HK-2 (cell line): ENCODE measurements around the gene PRND.
"Not testable (repeated sequence)": the region's sequence is repeated elsewhere in the genome, so short reads cannot be mapped to it uniquely, and the experiment has no call there.

Source experiments
- DNase-seq: peaks from one replicate; pipeline ENCODE4 v3.0.0-alpha.2; 2018; ENCODE audit not compliant: unreplicated experiment

Gene PRND, protein sequence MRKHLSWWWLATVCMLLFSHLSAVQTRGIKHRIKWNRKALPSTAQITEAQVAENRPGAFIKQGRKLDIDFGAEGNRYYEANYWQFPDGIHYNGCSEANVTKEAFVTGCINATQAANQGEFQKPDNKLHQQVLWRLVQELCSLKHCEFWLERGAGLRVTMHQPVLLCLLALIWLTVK

GRCh38 chr20:4721719-4722118, at the start of gene PRND:
Gene PRND, plus strand, starts transcription at chr20:4721909. Its CDS starts 2,643 bp downstream, at chr20:4724552.
- DNase-seq, result no peak

GRCh38 chr20:4672948-4673347, 48.8 kb upstream of the PRND start:
- DNase-seq, result no peak

- no peak for DNase-seq
Measured at GRCh38 chr20:4673371-4674001, 48.2 kb upstream of the PRND start.

DNA sequence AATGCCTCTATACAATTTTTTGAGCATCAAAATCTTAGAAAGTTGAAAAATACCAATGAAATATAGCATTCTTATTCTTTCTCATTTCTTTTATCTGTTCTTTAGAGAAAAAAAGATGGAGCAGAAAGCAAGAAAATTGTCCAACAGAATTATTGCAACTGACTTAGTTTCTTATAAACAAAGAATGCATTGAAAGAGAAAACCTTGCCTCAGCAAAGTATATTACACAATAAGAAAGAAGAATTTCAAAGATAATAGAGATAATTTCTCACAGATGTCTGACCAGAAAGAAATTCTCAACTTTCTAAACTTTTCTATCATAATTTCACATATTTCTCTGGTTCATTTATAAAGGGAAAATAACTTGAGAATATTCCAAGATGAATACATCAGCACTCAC, 47.0 kb upstream of the PRND start:
- no peak for DNase-seq

- no peak for DNase-seq
Measured at GRCh38 chr20:4677846-4678245, 43.9 kb upstream of the PRND start.

DNA sequence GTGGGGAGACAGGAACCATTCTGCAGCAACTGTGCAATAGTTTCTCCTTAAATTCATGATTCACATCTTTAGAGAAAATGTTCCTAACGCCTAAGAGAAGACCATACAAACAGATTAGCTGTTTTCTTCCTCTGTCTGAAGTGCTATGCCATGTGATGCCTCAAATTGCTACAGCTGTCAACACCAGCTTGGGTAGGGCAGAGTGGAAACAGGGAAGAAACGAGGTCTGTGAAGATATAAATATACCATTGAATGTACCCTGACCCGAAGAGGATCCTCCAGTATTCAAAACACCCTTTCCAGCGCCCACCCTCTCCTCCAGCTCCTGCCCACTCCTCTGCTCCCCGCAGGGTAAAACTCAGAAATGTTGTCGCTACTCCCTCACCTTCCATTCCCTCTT, 40.3 kb upstream of the PRND start:
- DNase-seq, result no peak

GRCh38 chr20:4681991-4682401, 39.7 kb upstream of the PRND start:
- DNase-seq, result no peak

GRCh38 chr20:4682682-4683081, 39.0 kb upstream of the PRND start:
- no peak for DNase-seq

GRCh38 chr20:4683261-4683660, 38.4 kb upstream of the PRND start:
- no peak for DNase-seq

DNA sequence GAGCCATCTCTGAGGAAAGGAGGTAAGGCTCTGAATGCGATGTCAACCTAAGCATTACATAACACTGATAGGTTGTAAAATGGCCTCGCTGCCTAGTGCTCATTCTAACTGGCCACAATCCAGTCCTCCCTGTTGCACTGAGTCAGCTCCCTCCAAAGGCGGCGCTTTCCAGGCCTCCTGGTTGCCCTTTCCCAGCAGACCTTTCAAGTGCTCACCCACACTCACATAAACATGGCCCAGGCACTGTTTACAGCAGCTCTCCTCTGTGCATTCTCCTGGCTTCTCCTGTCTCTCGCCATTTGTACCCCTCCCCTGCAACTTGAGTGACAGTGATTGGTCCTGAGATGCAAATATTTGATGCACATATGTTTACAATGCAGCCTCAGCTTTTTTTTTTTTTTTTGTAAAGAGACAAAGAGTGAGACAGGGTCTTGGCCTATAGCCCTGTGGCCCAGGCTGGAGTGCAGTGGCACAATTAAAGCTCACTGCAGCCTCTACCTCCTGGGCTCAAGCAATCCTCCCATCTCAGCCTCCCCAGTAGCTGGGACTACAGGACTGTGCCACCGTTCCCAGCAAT, 36.8 kb upstream of the PRND start:
- no peak for DNase-seq

DNA sequence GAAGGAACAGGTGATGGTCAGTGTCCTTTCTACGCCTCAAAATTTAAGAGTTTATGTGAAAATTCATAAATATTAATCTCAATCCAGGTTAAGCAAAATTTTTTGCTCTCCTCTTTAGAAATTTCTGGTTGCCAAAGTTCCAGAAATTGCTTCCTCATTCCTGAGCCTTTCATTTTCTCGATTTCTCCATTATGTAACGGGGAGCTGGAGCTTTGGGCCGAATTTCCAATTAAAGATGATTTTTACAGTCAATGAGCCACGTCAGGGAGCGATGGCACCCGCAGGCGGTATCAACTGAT, 35.8 kb upstream of the PRND start:
- no peak for DNase-seq

DNA sequence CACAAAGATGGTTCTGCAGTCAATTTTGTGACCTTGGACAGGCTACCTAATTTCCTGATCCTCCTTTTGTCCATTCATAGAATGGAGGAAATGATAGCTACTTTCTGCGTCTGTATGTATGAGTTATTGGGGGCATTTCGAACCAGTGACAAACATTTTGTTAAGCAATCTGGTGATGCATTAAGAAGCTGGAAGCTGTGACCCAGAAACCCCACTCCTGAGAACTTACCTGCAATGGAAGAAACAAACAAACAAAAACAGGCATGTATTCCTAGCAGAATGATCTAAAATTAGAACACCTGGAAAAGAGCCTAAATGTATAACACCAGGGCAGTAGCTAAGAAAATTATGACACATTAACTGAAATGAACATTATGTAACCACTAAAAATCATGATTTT, 33.4 kb upstream of the PRND start:
- DNase-seq, result no peak

DNA sequence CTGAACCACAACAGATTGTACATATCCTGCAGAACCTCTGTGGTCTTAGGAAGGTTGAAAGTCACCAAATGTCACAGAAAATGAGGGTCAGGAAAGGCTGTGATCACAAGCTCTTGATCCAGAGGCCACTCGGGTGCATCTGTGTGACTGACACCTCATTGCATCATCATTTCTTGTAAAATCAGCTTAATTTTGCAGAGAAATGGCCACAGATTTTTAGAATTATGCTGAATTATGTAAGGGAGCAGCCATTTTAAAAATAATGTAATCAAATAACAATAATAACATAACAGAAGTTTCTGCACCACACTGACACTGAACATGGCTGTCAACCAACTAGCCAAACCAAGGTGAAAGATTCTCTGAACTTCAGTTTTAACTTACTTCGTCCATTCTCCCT, 32.5 kb upstream of the PRND start:
- DNase-seq, result no peak

- DNase-seq, result no peak
Measured at GRCh38 chr20:4691753-4692152, 30.0 kb upstream of the PRND start.

DNA sequence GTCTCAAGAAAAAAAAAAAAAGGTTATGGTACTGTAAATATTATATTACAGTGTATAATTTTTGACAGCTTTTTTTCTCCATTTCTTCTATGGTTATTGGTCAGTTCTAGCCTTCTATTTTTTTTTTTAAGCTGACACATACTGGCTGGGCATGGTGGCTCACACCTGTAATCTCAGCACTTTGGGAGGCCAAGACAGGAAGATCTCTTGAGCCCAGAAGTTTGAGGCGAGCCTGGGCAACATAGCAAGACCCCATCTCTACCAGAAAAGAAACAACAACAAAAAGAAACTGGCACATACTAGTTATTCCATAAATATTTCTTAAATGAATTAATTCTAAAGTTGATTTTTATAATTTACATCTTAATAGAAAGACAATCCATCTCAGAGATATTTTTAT, 27.6 kb upstream of the PRND start:
- no peak for DNase-seq

DNA sequence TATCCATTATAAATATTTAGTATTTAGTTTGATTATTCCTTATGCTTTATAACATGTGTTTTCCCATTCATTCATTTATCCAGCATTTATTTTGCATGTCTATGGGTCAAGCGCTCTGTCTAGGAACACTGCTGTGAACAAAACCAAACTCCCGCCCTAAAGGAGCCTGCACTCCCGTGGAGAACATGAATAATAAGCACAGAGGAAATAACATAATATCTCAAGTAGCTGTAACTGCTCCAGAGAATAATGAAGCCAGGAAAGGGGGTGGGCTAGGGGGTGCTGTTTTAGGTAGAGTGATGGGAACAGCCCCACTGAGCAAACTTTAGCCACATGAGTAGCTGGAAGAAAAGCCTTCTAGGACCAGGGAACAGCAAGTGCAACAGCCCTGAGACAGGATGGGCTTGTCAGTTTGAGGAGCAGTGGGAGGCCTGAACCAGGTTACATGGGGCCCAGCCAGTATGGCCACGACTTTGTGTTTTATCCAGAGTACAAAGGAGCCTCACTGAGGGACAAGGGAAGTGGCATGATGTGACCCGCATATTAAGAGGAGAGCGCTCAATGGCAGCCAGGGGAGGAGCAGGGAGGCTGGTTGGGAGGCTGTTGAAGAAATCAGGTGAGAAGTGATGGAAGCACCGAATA, 24.4 kb upstream of the PRND start:
- no peak for DNase-seq

- DNase-seq, result no peak
Measured at GRCh38 chr20:4697831-4698221, 23.9 kb upstream of the PRND start.

DNA sequence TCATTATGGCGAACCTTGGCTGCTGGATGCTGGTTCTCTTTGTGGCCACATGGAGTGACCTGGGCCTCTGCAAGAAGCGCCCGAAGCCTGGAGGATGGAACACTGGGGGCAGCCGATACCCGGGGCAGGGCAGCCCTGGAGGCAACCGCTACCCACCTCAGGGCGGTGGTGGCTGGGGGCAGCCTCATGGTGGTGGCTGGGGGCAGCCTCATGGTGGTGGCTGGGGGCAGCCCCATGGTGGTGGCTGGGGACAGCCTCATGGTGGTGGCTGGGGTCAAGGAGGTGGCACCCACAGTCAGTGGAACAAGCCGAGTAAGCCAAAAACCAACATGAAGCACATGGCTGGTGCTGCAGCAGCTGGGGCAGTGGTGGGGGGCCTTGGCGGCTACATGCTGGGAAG, 22.5 kb upstream of the PRND start:
- no peak for DNase-seq

GRCh38 chr20:4699957-4700356, 21.8 kb upstream of the PRND start:
- no peak for DNase-seq

GRCh38 chr20:4702562-4703280, 19.0 kb upstream of the PRND start:
- DNase-seq, result no peak

- no peak for DNase-seq
Measured at GRCh38 chr20:4703281-4703676, 18.4 kb upstream of the PRND start.

- not testable (repeated sequence) for DNase-seq
Measured at GRCh38 chr20:4706941-4707340, 14.8 kb upstream of the PRND start.

DNA sequence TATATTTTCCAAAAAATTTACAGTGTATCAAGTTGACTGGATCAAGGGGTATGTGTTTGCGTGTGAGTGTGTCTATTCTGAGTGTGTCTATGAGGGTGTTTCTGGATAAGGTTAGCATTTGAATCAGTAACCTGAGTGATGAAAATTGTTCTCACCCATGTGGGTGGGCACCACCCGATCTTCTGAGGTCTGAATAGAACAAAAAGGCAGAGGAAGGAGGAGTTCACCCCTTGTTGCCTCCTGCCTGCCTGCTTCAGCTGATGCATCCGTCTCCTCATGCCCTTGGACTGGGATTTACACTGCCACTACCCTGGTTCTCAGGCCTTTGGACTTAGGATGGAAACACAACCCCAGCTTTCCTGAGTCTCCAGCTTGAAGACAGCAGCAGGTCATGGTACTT, 13.7 kb upstream of the PRND start:
- DNase-seq, result no peak
